HCT116 (cell line): ENCODE data around the gene TSC1.

Experiments
- CBX3 ChIP-seq: IDR thresholded peaks from 2 replicates; pipeline ENCODE4 v1.6.1; 2012; ENCODE audit warnings: low read depth
- CTCF ChIP-seq, 3 experiments: fragments of 200-600 bp in 1 of 3; sonication (generic) in 1 of 3; IDR thresholded peaks in 2 of 3; conservative IDR thresholded peaks in 1 of 3; 2 replicates each; pipeline ENCODE4 v1.5.1; 2012 to 2017; ENCODE audit warnings: low read depth in 2 of 3, low read length in 2 of 3, antibody characterized with exemption in 1 of 3, borderline replicate concordance in 1 of 3, control low read depth in 1 of 3, mild to moderate bottlenecking in 1 of 3, mixed read lengths in 1 of 3, mixed run types in 1 of 3, moderate library complexity in 1 of 3; ENCODE audit not compliant: insufficient read depth in 1 of 3
- EZH2 ChIP-seq: fragments of 200-600 bp; sonication (generic); IDR thresholded peaks from 2 replicates; pipeline ENCODE4 v1.6.1; 2017; ENCODE audit warnings: antibody characterized with exemption, mixed run types
- FOSL1 ChIP-seq: IDR thresholded peaks from 2 replicates; pipeline ENCODE4 v1.6.1; 2012; ENCODE audit warnings: low read depth
- JUND ChIP-seq: IDR thresholded peaks from 2 replicates; pipeline ENCODE4 v1.6.1; 2012
- MAX ChIP-seq: IDR thresholded peaks from 2 replicates; pipeline ENCODE4 v1.6.1; 2012
- POLR2A ChIP-seq: IDR thresholded peaks from 2 replicates; pipeline ENCODE4 v1.7.0; 2011; ENCODE audit warnings: borderline replicate concordance; ENCODE audit not compliant: insufficient read depth, insufficient read length; ENCODE audit errors: extremely low read depth
- POLR2AphosphoS5 ChIP-seq: IDR thresholded peaks from 2 replicates; pipeline ENCODE4 v1.6.1; 2011; ENCODE audit warnings: mild to moderate bottlenecking, low read depth, low read length, moderate library complexity
- RAD21 ChIP-seq: IDR thresholded peaks from 2 replicates; pipeline ENCODE4 v1.6.1; 2012; ENCODE audit warnings: low read depth, mild to moderate bottlenecking
- REST ChIP-seq: IDR thresholded peaks from 2 replicates; pipeline ENCODE4 v1.6.1; 2012; ENCODE audit warnings: low read depth
- SP1 ChIP-seq: IDR thresholded peaks from 2 replicates; pipeline ENCODE4 v1.6.1; 2012; ENCODE audit warnings: low read depth
- SRF ChIP-seq: IDR thresholded peaks from 2 replicates; pipeline ENCODE4 v1.6.1; 2012; ENCODE audit warnings: low read depth
- YY1 ChIP-seq: IDR thresholded peaks from 2 replicates; pipeline ENCODE4 v1.6.1; 2011; ENCODE audit warnings: low read length, low read depth, moderate library complexity, mild to moderate bottlenecking; ENCODE audit not compliant: insufficient replicate concordance; ENCODE audit errors: extremely low read depth
- ZNF274 ChIP-seq: fragments of 200-500 bp; sonication (Bioruptor generic); IDR thresholded peaks from 2 replicates; pipeline ENCODE4 v1.6.1; 2014; ENCODE audit warnings: mild to moderate bottlenecking, low read depth, low read length, inconsistent platforms

- TF ChIP-seq CTCF (IDR thresholded peaks at IDR 0.05 in 2 of 3, conservative IDR thresholded peaks at IDR 0.05 in 1 of 3; ENCODE audit: borderline replicate concordance in 1 of 3, insufficient read depth in 1 of 3, low read depth in 2 of 3, low read length in 2 of 3) (no peak), ZNF274 (no peak), SP1 (no peak), RAD21 (no peak), POLR2AphosphoS5 (no peak), MAX (no peak), SRF (no peak), REST (no peak), JUND (no peak), POLR2A (no peak), YY1 (no peak), EZH2 (no peak), CBX3 (no peak), FOSL1 (no peak)
These were observed 29.3 kb upstream of the TSC1 start for GRCh38 chr9:132973713-132974112.
